Kidney (tissue), 14 donors: Measurements from ENCODE around the gene CCDC197. TPM values are rescaled to one million over a fixed set of nuclear protein-coding genes. Genes with fewer than 3 reads are reported as not detected.

Source experiments
- DNase-seq, 5 donors: peaks; one replicate each; pipeline ENCODE4 v3.0.0-alpha.2; 2013 to 2020
- FAIRE-seq: peaks from 2 replicates; lab custom pipeline; 2012; peaks lifted over from hg19 to GRCh38; lab: Jason Lieb, UNC
- H3K27ac ChIP-seq, 2 donors: one replicate each; pipeline ENCODE4 v1.7.0; 2013; ENCODE audit warnings: low read depth in 2 of 2, low read length in 2 of 2, inconsistent platforms in 1 of 2
- H3K27me3 ChIP-seq: one replicate; pipeline ENCODE4 v1.7.1; 2013; ENCODE audit warnings: low read length, inconsistent platforms; ENCODE audit not compliant: control insufficient read depth, insufficient read depth
- H3K36me3 ChIP-seq, 3 donors: one replicate each; pipeline versions ENCODE4 v1.7.0 to v1.7.1; 2013; ENCODE audit warnings: low read length in 3 of 3, control low read depth in 1 of 3, inconsistent platforms in 1 of 3; ENCODE audit not compliant: insufficient read depth in 3 of 3, control insufficient read depth in 2 of 3
- H3K4me1 ChIP-seq, 3 donors: one replicate each; pipeline versions ENCODE4 v1.7.0 to v1.7.1; 2013; ENCODE audit warnings: low read length in 3 of 3, inconsistent platforms in 1 of 3, low read depth in 1 of 3; ENCODE audit not compliant: control insufficient read depth in 2 of 3, insufficient read depth in 2 of 3
- H3K4me3 ChIP-seq, 3 donors: one replicate each; pipeline versions ENCODE4 v1.7.0 to v1.8.1; 2013; ENCODE audit warnings: low read length in 3 of 3, control low read depth in 1 of 3, inconsistent platforms in 1 of 3
- H3K9ac ChIP-seq, 3 donors: one replicate each; pipeline versions ENCODE4 v1.7.0 to v1.7.1; 2013; ENCODE audit warnings: low read length in 3 of 3, control low read depth in 1 of 3, inconsistent platforms in 1 of 3
- H3K9me3 ChIP-seq, 3 donors: one replicate each; pipeline versions ENCODE4 v1.7.0 to v1.7.1; 2013; ENCODE audit warnings: low read length in 3 of 3, control low read depth in 1 of 3, inconsistent platforms in 1 of 3; ENCODE audit not compliant: control insufficient read depth in 2 of 3, insufficient read depth in 1 of 3
- intact Hi-C: fragments of 100-400 bp; cut with DNase I; formaldehyde crosslinking; loops from one replicate; pipeline ENCODE4 v1.11.1; 2022
- polyA plus RNA-seq: library from polyadenylated mRNA; stranded (reverse); fragments of 350-450 nt; fragmentation: Illumina TruSeq; extraction: RNeasy Lipid Tissue Mini Kit (QIAGEN cat#74804); gene quantifications from one replicate; pipeline ENCODE4 v1.2.3, GENCODE V29; 2014; ENCODE audit warnings: low read depth, low replicate concordance; ENCODE audit not compliant: insufficient read depth
- total RNA-seq: library from RNA; stranded (reverse); fragmentation: NEBNext Ultra II Directional; extraction: Animal tissue kit (Norgen Biotek cat#: 25700); gene quantifications from one replicate; pipeline ENCODE4 v1.2.1, GENCODE V29; 2021
- TF ChIP-seq, protein P1 (sequence below): IDR thresholded peaks from 3 replicates; pipeline ENCODE4 v1.5.1; 2012; ENCODE audit warnings: mild to moderate bottlenecking, moderate library complexity, borderline replicate concordance; ENCODE audit not compliant: insufficient read depth; ENCODE audit errors: extremely low read depth
- donor health status: control.
- donor health status: control.
- donor health status: control.
- donor health status: control.
- donor health status: control.
- donor health status: DM: yes; HTN: yes; CAD: no.
- donor health status: Normal renal cell carcinoma (clear cell type).

The CCDC197 gene
- total and polyA plus RNA-seq, 2 donors from 2014 or later = not detected

- H3K9me3 ChIP-seq = no peaks in the 10 kb centered on the region
- no peaks in the 10 kb centered on the region for H3K36me3 ChIP-seq
- no peaks in the 10 kb centered on the region for H3K27me3 ChIP-seq
- peak in 4 of 5 donors; percentile 33 to 67 (median 60) for DNase-seq
- no peak overlapping the region for H3K27ac ChIP-seq
- H3K4me1 ChIP-seq = no peaks in the 10 kb centered on the region
- intact Hi-C loops = no loop called here
- H3K9ac ChIP-seq = no peak overlapping the region
- H3K4me3 ChIP-seq = no peak overlapping the region
- TF ChIP-seq, protein P1, sequence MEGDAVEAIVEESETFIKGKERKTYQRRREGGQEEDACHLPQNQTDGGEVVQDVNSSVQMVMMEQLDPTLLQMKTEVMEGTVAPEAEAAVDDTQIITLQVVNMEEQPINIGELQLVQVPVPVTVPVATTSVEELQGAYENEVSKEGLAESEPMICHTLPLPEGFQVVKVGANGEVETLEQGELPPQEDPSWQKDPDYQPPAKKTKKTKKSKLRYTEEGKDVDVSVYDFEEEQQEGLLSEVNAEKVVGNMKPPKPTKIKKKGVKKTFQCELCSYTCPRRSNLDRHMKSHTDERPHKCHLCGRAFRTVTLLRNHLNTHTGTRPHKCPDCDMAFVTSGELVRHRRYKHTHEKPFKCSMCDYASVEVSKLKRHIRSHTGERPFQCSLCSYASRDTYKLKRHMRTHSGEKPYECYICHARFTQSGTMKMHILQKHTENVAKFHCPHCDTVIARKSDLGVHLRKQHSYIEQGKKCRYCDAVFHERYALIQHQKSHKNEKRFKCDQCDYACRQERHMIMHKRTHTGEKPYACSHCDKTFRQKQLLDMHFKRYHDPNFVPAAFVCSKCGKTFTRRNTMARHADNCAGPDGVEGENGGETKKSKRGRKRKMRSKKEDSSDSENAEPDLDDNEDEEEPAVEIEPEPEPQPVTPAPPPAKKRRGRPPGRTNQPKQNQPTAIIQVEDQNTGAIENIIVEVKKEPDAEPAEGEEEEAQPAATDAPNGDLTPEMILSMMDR = no peak
- FAIRE-seq = no peak
Measured at GRCh38 chr14:93984987-93985410, 12.1 kb upstream of the CCDC197 start.

DNA sequence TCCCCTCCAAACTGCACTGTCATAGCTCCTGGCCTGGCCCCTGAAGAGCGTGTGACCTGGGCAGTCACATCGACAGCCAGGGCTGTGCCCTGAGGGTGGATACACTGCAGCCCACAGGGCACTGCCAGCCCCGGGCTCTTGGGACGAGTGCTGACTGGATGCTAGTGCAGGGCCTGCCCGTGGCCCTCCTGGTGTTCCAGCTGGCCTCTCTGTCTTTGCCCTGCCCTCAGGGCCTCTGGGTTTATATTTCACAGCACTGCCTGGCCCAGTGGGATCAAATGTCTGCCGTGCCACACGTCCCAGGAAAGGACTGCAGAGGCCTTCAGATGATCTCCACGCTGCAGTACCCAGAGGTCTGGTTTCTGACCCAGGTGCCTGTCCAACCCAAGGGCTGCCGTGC is 10.1 kb upstream of the CCDC197 start:
- DNase-seq (peak in 4 of 5 donors; percentile 69 to 75 (median 70)), FAIRE-seq (no peak)
- H3K27me3 ChIP-seq = no peaks in the 10 kb centered on the region
- TF ChIP-seq, protein P1 = no peak
- intact Hi-C loops = no loop called here
- H3K4me1 ChIP-seq = no peaks in the 10 kb centered on the region
- H3K9ac ChIP-seq = no peak overlapping the region
- H3K9me3 ChIP-seq = no peaks in the 10 kb centered on the region
- H3K4me3 ChIP-seq = no peak overlapping the region
- H3K27ac ChIP-seq = no peak overlapping the region
- no peaks in the 10 kb centered on the region for H3K36me3 ChIP-seq

GRCh38 chr14:93987376-93987775 is 9.7 kb upstream of the CCDC197 start:
- intact Hi-C loops = no loop called here
- Histone ChIP-seq H3K9ac (no peak overlapping the region), H3K9me3 (no peaks in the 10 kb centered on the region), H3K27ac (no peak overlapping the region), H3K4me3 (no peak overlapping the region), H3K4me1 (no peaks in the 10 kb centered on the region), H3K36me3 (no peaks in the 10 kb centered on the region), H3K27me3 (no peaks in the 10 kb centered on the region)
- TF ChIP-seq, protein P1 = no peak
- peak in 4 of 5 donors; percentile 45 to 65 (median 50) for DNase-seq
- no peak for FAIRE-seq
